ENCODE results near the gene OR2AT4. TPM values are rescaled to one million over a fixed set of nuclear protein-coding genes. Genes with fewer than 3 reads are reported as not detected.

OR2AT4 gene
- total and polyA plus RNA-seq, 2 donors (not counting 3 experiments of a cell fraction or from before 2014, with no cell fraction given) = not detected

DNA sequence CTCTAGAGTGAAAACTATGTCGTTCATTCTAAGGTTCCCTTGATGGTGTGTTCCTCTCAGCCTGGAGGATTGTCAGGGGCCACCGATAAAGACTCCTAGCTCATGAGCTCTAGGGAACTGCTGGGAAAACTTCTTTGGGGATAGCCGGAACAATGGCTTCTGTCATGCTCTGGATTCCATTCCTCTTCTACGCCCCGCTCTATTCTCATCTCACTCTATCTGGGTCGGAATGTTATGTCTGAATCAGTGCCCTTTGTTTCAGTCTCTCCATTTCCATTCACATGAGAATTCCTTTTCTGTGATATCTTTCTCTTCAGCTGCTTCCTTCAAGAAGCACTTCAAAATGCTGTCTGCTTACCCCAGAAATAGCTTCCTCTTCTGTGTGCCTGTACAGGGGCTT is 37.3 kb upstream of the OR2AT4 start:
- no peaks in the 10 kb centered on the region for H3K9me3 ChIP-seq (replicated peaks; ENCODE audit: control insufficient read depth, insufficient read depth, low read length)
- no peak overlapping the region for H3K4me2 ChIP-seq (ENCODE audit: insufficient read depth, low read length)
- BruUV-seq (replicated peaks) = no TSS peak
- H3K79me2 ChIP-seq (ENCODE audit: control insufficient read depth, insufficient read depth, low read length) = no peaks in the 10 kb centered on the region
- H3K9ac ChIP-seq (replicated peaks; ENCODE audit: extremely low read depth, insufficient read depth, low read length) = no peak overlapping the region
- no peak overlapping the region for H2AFZ ChIP-seq (ENCODE audit: low read depth, low read length)
- H3K4me3 ChIP-seq (replicated peaks in 1 of 3; ENCODE audit: insufficient read depth in 1 of 3, low read depth in 1 of 3, low read length in 3 of 3) = no peak overlapping the region
- H4K20me1 ChIP-seq (replicated peaks; ENCODE audit: control insufficient read depth, extremely low read depth, insufficient read depth, low read length) = no peaks in the 10 kb centered on the region
- CTCF ChIA-PET = interaction anchor here (0.8 to 15.2 kb wide), 7 partner anchors 8 to 205 kb away, joined by 3 to 1202 read pairs (median 6); no protein-coding TSS in a partner anchor
- TF ChIP-seq GATA2 (IDR thresholded peaks at IDR 0.05; ENCODE audit: insufficient read depth, insufficient read length, low read depth, low read length) = no peak
- TF ChIP-seq EZH2 (IDR thresholded peaks at IDR 0.05; ENCODE audit: borderline replicate concordance, low read depth, low read length, severe bottlenecking) = no peak
- TF ChIP-seq, protein P1, sequence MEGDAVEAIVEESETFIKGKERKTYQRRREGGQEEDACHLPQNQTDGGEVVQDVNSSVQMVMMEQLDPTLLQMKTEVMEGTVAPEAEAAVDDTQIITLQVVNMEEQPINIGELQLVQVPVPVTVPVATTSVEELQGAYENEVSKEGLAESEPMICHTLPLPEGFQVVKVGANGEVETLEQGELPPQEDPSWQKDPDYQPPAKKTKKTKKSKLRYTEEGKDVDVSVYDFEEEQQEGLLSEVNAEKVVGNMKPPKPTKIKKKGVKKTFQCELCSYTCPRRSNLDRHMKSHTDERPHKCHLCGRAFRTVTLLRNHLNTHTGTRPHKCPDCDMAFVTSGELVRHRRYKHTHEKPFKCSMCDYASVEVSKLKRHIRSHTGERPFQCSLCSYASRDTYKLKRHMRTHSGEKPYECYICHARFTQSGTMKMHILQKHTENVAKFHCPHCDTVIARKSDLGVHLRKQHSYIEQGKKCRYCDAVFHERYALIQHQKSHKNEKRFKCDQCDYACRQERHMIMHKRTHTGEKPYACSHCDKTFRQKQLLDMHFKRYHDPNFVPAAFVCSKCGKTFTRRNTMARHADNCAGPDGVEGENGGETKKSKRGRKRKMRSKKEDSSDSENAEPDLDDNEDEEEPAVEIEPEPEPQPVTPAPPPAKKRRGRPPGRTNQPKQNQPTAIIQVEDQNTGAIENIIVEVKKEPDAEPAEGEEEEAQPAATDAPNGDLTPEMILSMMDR (IDR thresholded peaks at IDR 0.05; ENCODE audit: extremely low read depth in 1 of 2, insufficient read depth in 1 of 2, low read depth in 1 of 2, low read length in 2 of 2) = no peak
- TF ChIP-seq JUN (IDR thresholded peaks at IDR 0.05; ENCODE audit: borderline replicate concordance, insufficient read depth, insufficient read length, low read depth) = no peak
- TF ChIP-seq MYC (IDR thresholded peaks at IDR 0.05; ENCODE audit: low read depth, low read length) = no peak
- TF ChIP-seq FOS (IDR thresholded peaks at IDR 0.05; ENCODE audit: borderline replicate concordance, insufficient read depth, low read length) = no peak
- TF ChIP-seq POLR2A (IDR thresholded peaks at IDR 0.05; ENCODE audit: low read depth, low read length) = no peak
- TF ChIP-seq, protein P2, sequence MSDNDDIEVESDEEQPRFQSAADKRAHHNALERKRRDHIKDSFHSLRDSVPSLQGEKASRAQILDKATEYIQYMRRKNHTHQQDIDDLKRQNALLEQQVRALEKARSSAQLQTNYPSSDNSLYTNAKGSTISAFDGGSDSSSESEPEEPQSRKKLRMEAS (IDR thresholded peaks at IDR 0.05; ENCODE audit: insufficient read depth, insufficient read length) = no peak
- TF ChIP-seq POLR2AphosphoS5 (IDR thresholded peaks at IDR 0.05; ENCODE audit: insufficient read depth, low read depth, low read length) = no peak
- POLR2A ChIA-PET = no interaction called here
- H3K36me3 ChIP-seq (ENCODE audit: control insufficient read depth in 2 of 2, extremely low read depth in 1 of 2, insufficient read depth in 2 of 2, low read length in 2 of 2) = no peaks in the 10 kb centered on the region
- H3K4me1 ChIP-seq (ENCODE audit: control insufficient read depth, extremely low read depth, insufficient read depth, low read length) = no peaks in the 10 kb centered on the region
- no peak overlapping the region for H3K27ac ChIP-seq (ENCODE audit: insufficient read depth, low read depth, low read length)
- intact Hi-C loops (cut with micrococcal nuclease) (no loop called here), dilution Hi-C loops (cut with MboI; ENCODE audit: extremely low pct_ligation_motif_present, low sequenced_read_pairs) (no loop called here)
- DNase-seq (ENCODE audit: low read depth, low spot score) (no peak), FAIRE-seq (no peak)
- H3K27me3 ChIP-seq (ENCODE audit: control insufficient read depth in 2 of 2, insufficient read depth in 2 of 2, low read length in 2 of 2) = peaks cover 13 to 17% of the 10 kb centered on the region in 2 experiments
- no peaks in the 10 kb centered on the region for H3K9me1 ChIP-seq (replicated peaks; ENCODE audit: control insufficient read depth, extremely low read depth, insufficient read depth, low read length)
